HG02885 (cell line): ENCODE measurements around the gene ZCCHC24.

Experiments used
- ATAC-seq: cut with Tn5 transposase; IDR thresholded peaks from one replicate; pipeline ENCODE4 v1.9.1; 2021; ENCODE audit warnings: mild to moderate bottlenecking; ENCODE audit not compliant: unreplicated experiment, poor library complexity

Gene ZCCHC24

GRCh38 chr10:79402951-79403350, 42.5 kb downstream of the ZCCHC24 start:
- no peak for ATAC-seq

GRCh38 chr10:79402625-79402946, 42.8 kb downstream of the ZCCHC24 start:
- ATAC-seq, result no peak

- no peak for ATAC-seq
Observed at GRCh38 chr10:79401015-79401921, 44.2 kb downstream of the ZCCHC24 start.

- ATAC-seq, result peak; percentile 66
Observed at GRCh38 chr10:79400146-79401004, 45.0 kb downstream of the ZCCHC24 start.

- no peak for ATAC-seq
Observed at GRCh38 chr10:79399223-79399831, 46.1 kb downstream of the ZCCHC24 start.

GRCh38 chr10:79398642-79399041, 46.8 kb downstream of the ZCCHC24 start:
- no peak for ATAC-seq

- no peak for ATAC-seq
Observed at GRCh38 chr10:79397575-79398303, 47.7 kb downstream of the ZCCHC24 start.

- ATAC-seq, result no peak
Observed at GRCh38 chr10:79397051-79397450, 48.4 kb downstream of the ZCCHC24 start.

- ATAC-seq, result no peak
Observed at GRCh38 chr10:79396520-79396919, 48.9 kb downstream of the ZCCHC24 start.

- no peak for ATAC-seq
Observed at GRCh38 chr10:79394664-79395063, 50.8 kb downstream of the ZCCHC24 start.

- no peak for ATAC-seq
Observed at GRCh38 chr10:79393924-79394610, 51.4 kb downstream of the ZCCHC24 start.

GRCh38 chr10:79393221-79393923, 52.1 kb downstream of the ZCCHC24 start:
- ATAC-seq, result no peak

GRCh38 chr10:79392506-79393176, 52.8 kb downstream of the ZCCHC24 start:
- ATAC-seq, result no peak

GRCh38 chr10:79392020-79392398, 53.4 kb downstream of the ZCCHC24 start:
- no peak for ATAC-seq

- no peak for ATAC-seq
Observed at GRCh38 chr10:79391231-79392019, 54.0 kb downstream of the ZCCHC24 start.

- ATAC-seq, result no peak
Observed at GRCh38 chr10:79390551-79391229, 54.7 kb downstream of the ZCCHC24 start.

GRCh38 chr10:79390057-79390456, 55.4 kb downstream of the ZCCHC24 start:
- no peak for ATAC-seq
